B cell (primary cell): ENCODE measurements around the gene PCDH15. TPM values are rescaled to one million over a fixed set of nuclear protein-coding genes. Genes with fewer than 3 reads are reported as not detected.

Experiments
- ATAC-seq: fragments of 200-7000 bp; cut with Tn5 transposase; one replicate; pipeline ENCODE4 v1.10.0; 2021; ENCODE audit warnings: low read depth, mild to moderate bottlenecking, moderate number of reproducible peaks, moderate library complexity
- CTCF ChIA-PET: fragments of 350-600 bp; sonication (Branson Sonifier 250); formaldehyde crosslinking; loops from one replicate; lab custom pipeline; 2021; ENCODE audit warnings: antibody characterized with exemption, inconsistent platforms; lab: Charles Lee
- POLR2A ChIA-PET: fragments of 350-600 bp; sonication (Branson Sonifier 250); formaldehyde crosslinking; loops from one replicate; lab custom pipeline; 2021; ENCODE audit warnings: antibody characterized with exemption; lab: Charles Lee
- DNase-seq: peaks from one replicate; pipeline ENCODE4 v3.0.0; 2013
- H2AFZ ChIP-seq: 2 replicates; pipeline ENCODE4 v1.6.1; 2012; ENCODE audit warnings: mild to moderate bottlenecking, low read depth, low read length; ENCODE audit not compliant: insufficient read depth, poor library complexity, severe bottlenecking
- H3K27ac ChIP-seq, 2 donors: 1 replicate in 1 of 2; 2 replicates in 1 of 2; pipeline ENCODE4 v1.5.1; 2012 to 2013; ENCODE audit warnings: low read length in 2 of 2, mild to moderate bottlenecking in 2 of 2, moderate library complexity in 1 of 2
- H3K27me3 ChIP-seq, 4 experiments: fragments of 200-600 bp in 1 of 4; sonication (generic) in 1 of 4; replicated peaks in 1 of 4; 1 replicate in 2 of 4; 2 replicates in 2 of 4; pipeline versions ENCODE4 v1.6.1 to v1.7.0; 2013 to 2016; ENCODE audit warnings: low read length in 3 of 4, mild to moderate bottlenecking in 2 of 4, mixed read lengths in 1 of 4, moderate library complexity in 1 of 4; ENCODE audit not compliant: insufficient read depth in 4 of 4, control insufficient read depth in 3 of 4; ENCODE audit errors: control extremely low read depth in 1 of 4
- H3K36me3 ChIP-seq, 2 experiments: replicated peaks in 1 of 2; 1 replicate in 1 of 2; 2 replicates in 1 of 2; pipeline versions ENCODE4 v1.6.1 to v1.7.1; 2013; ENCODE audit warnings: low read length in 1 of 2; ENCODE audit not compliant: insufficient read depth in 2 of 2, control insufficient read depth in 1 of 2; ENCODE audit errors: control extremely low read depth in 1 of 2, extremely low read depth in 1 of 2
- H3K4me1 ChIP-seq, 2 donors: fragments of 200-600 bp in 1 of 2; sonication (generic) in 1 of 2; 1 replicate in 1 of 2; 2 replicates in 1 of 2; pipeline versions ENCODE4 v1.5.1 to v1.6.1; 2013 to 2017; ENCODE audit warnings: low read length in 2 of 2; ENCODE audit not compliant: control insufficient read depth in 2 of 2, insufficient read depth in 2 of 2
- H3K4me2 ChIP-seq: replicated peaks from 2 replicates; pipeline ENCODE3; 2012; ENCODE audit warnings: mild to moderate bottlenecking, low read depth, low read length; ENCODE audit not compliant: poor library complexity, severe bottlenecking
- H3K4me3 ChIP-seq, 5 experiments: fragments of 200-600 bp in 1 of 5; sonication (generic) in 1 of 5; 1 replicate in 3 of 5; 2 replicates in 2 of 5; pipeline versions ENCODE4 v1.5.1 to v1.7.0; 2011 to 2016; ENCODE audit warnings: low read length in 4 of 5, mild to moderate bottlenecking in 4 of 5, low read depth in 2 of 5, control low read depth in 1 of 5, moderate library complexity in 1 of 5; ENCODE audit not compliant: insufficient read depth in 1 of 5; ENCODE audit errors: control extremely low read depth in 1 of 5, extremely low read depth in 1 of 5
- H3K79me2 ChIP-seq: fragments of 200-600 bp; sonication (generic); one replicate; pipeline ENCODE4 v1.6.0; 2016; ENCODE audit warnings: low read length; ENCODE audit not compliant: control insufficient read depth, insufficient read depth
- H3K9ac ChIP-seq: fragments of 200-600 bp; sonication (generic); 2 replicates; pipeline ENCODE4 v1.6.1; 2017; ENCODE audit warnings: mild to moderate bottlenecking, low read length, moderate library complexity
- H3K9me3 ChIP-seq, 3 donors: one replicate each; pipeline versions ENCODE4 v1.6.1 to v1.7.1; 2013; ENCODE audit warnings: low read length in 2 of 3; ENCODE audit not compliant: control insufficient read depth in 2 of 3, insufficient read depth in 1 of 3; ENCODE audit errors: control extremely low read depth in 1 of 3
- H4K20me1 ChIP-seq: 2 replicates; pipeline ENCODE4 v1.6.0; 2012; ENCODE audit warnings: mild to moderate bottlenecking, low read length; ENCODE audit not compliant: insufficient read depth, control insufficient read depth, poor library complexity, severe bottlenecking
- H3K27ac Mint-ChIP-seq: one replicate; pipeline ENCODE4 v1.8.0; 2021; ENCODE audit warnings: mixed read lengths
- H3K27me3 Mint-ChIP-seq: one replicate; pipeline ENCODE4 v1.8.0; 2021; ENCODE audit warnings: mixed read lengths
- H3K4me1 Mint-ChIP-seq: one replicate; pipeline ENCODE4 v1.8.0; 2021; ENCODE audit warnings: mixed read lengths
- H3K4me3 Mint-ChIP-seq: one replicate; pipeline ENCODE4 v1.8.0; 2021; ENCODE audit warnings: mixed read lengths
- H3K9me3 Mint-ChIP-seq: one replicate; pipeline ENCODE4 v1.8.0; 2022; ENCODE audit warnings: mixed read lengths; ENCODE audit not compliant: insufficient read depth
- CTCF ChIP-seq: fragments of 200-600 bp; IDR thresholded peaks from one replicate; pipeline ENCODE4 v1.8.0; 2022; ENCODE audit warnings: antibody characterized with exemption, mild to moderate bottlenecking
- EZH2 ChIP-seq: IDR thresholded peaks from 2 replicates; pipeline ENCODE4 v1.6.1; 2012; ENCODE audit warnings: borderline replicate concordance, low read depth, mild to moderate bottlenecking, moderate library complexity, low read length; ENCODE audit not compliant: insufficient read depth, poor library complexity, severe bottlenecking
- WGBS: methylation state at CpG from one replicate; pipeline ENCODE4 v1.1.5; 2013; ENCODE audit warnings: missing lambda C conversion rate; ENCODE audit not compliant: insufficient coverage; 5-methylcytosine and 5-hydroxymethylcytosine counted together
- intact Hi-C: fragments of 100-400 bp; cut with micrococcal nuclease; formaldehyde crosslinking; loops from one replicate; pipeline ENCODE4 v1.10.0; 2022
- polyA plus RNA-seq: library from polyadenylated mRNA; depleted of rRNA; stranded (reverse); fragments of >200 nt; gene quantifications from 2 replicates; pipeline ENCODE4 v1.2.3, GENCODE V29; 2012
- total RNA-seq, 2 donors: library from RNA; stranded (reverse); fragments of 120-200 nt in 1 of 2; gene quantifications; 1 replicate in 1 of 2; 2 replicates in 1 of 2; pipeline versions ENCODE4 v1.2.3 to v1.2.4, GENCODE V29; 2013 to 2022

The PCDH15 gene
- total and polyA plus RNA-seq, 2 donors (not counting 1 experiment from before 2014, with no cell fraction given), result not detected

- Histone ChIP-seq H3K9ac (no peak overlapping the region), H2AFZ (no peak overlapping the region), H3K27me3 (no peaks in the 10 kb centered on the region), H4K20me1 (no peaks in the 10 kb centered on the region), H3K9me3 (peaks cover 0 to 7% (median 0%) of the 10 kb centered on the region in 3 donors), H3K4me3 (no peak overlapping the region), H3K4me2 (no peak overlapping the region), H3K36me3 (no peaks in the 10 kb centered on the region), H3K4me1 (no peaks in the 10 kb centered on the region), H3K79me2 (no peaks in the 10 kb centered on the region), H3K27ac (no peak overlapping the region)
- no peak for TF ChIP-seq EZH2
- TF ChIP-seq CTCF, result no peak
- Mint-ChIP-seq H3K4me3 (no peak overlapping the region), H3K4me1 (no peaks in the 10 kb centered on the region), H3K9me3 (peaks cover 6% of the 10 kb centered on the region), H3K27ac (no peak overlapping the region), H3K27me3 (no peaks in the 10 kb centered on the region)
- WGBS, result no CpG with 5 or more reads among the region's 1 CpG
- DNase-seq (no peak), ATAC-seq (no peak)
- ChIA-PET CTCF (no interaction called here), POLR2A (no interaction called here)
- intact Hi-C loops, result no loop called here
These were observed 534.6 kb downstream of the PCDH15 start for GRCh38 chr10:54266395-54266794.

- TF ChIP-seq CTCF (no peak), EZH2 (no peak)
- ATAC-seq (no peak), DNase-seq (no peak)
- H3K27me3 ChIP-seq, result no peaks in the 10 kb centered on the region
- no peaks in the 10 kb centered on the region for H3K36me3 ChIP-seq
- ChIA-PET POLR2A (no interaction called here), CTCF (no interaction called here)
- no peaks in the 10 kb centered on the region for H3K27me3 Mint-ChIP-seq
- H3K4me1 ChIP-seq, result no peaks in the 10 kb centered on the region
- peaks cover 0 to 10% (median 0%) of the 10 kb centered on the region in 3 donors for H3K9me3 ChIP-seq
- H3K27ac ChIP-seq, result no peak overlapping the region
- intact Hi-C loops, result no loop called here
- H2AFZ ChIP-seq, result no peak overlapping the region
- H3K9me3 Mint-ChIP-seq, result peaks cover 5% of the 10 kb centered on the region
- H3K4me1 Mint-ChIP-seq, result no peaks in the 10 kb centered on the region
- H3K27ac Mint-ChIP-seq, result no peak overlapping the region
- no peaks in the 10 kb centered on the region for H3K79me2 ChIP-seq
- H4K20me1 ChIP-seq, result no peaks in the 10 kb centered on the region
- H3K4me3 Mint-ChIP-seq, result no peak overlapping the region
- no peak overlapping the region for H3K4me3 ChIP-seq
- no peak overlapping the region for H3K9ac ChIP-seq
- WGBS, result 83% methylated on average over 4 of the region's 5 CpGs
- no peak overlapping the region for H3K4me2 ChIP-seq
These were observed 538.3 kb downstream of the PCDH15 start for GRCh38 chr10:54262726-54263125.
